SK-N-SH (cell line): ENCODE data around the gene GART.

Experiments
- EP300 ChIP-seq, 2 experiments: IDR thresholded peaks; 2 replicates each; pipeline versions ENCODE4 v1.4.0 to v1.6.1; 2012; ENCODE audit warnings: borderline replicate concordance in 1 of 2, low read depth in 1 of 2, low read length in 1 of 2
- EZH2phosphoT487 ChIP-seq: fragments of 200-600 bp; sonication (generic); IDR thresholded peaks from 2 replicates; pipeline ENCODE4 v1.6.1; 2017; ENCODE audit warnings: low read depth, mixed run types, mild to moderate bottlenecking, antibody characterized with exemption, moderate library complexity, borderline replicate concordance
- FOXJ3 ChIP-seq: sonication (generic); formaldehyde crosslinking; IDR thresholded peaks from 2 replicates; pipeline ENCODE4 v1.5.1; 2020; ENCODE audit warnings: mild to moderate bottlenecking, missing genetic modification reagents
- JUND ChIP-seq: IDR thresholded peaks from 2 replicates; pipeline ENCODE4 v1.4.0; 2012
- MXI1 ChIP-seq: IDR thresholded peaks from 2 replicates; pipeline ENCODE4 v1.6.1; 2012; ENCODE audit warnings: mild to moderate bottlenecking, low read depth, low read length, improper control_type of control experiment
- POLR2AphosphoS5 ChIP-seq: IDR thresholded peaks from 2 replicates; pipeline ENCODE4 v1.6.1; 2012; ENCODE audit warnings: low read depth, low read length
- RCOR1 ChIP-seq: fragments of 150-350 bp; IDR thresholded peaks from 2 replicates; pipeline ENCODE4 v1.6.1; 2017; ENCODE audit warnings: antibody characterized with exemption, low read length
- SMC3 ChIP-seq: IDR thresholded peaks from 2 replicates; pipeline ENCODE4 v1.6.1; 2012; ENCODE audit warnings: low read depth, low read length, improper control_type of control experiment
- TAF1 ChIP-seq: IDR thresholded peaks from 2 replicates; pipeline ENCODE4 v1.6.1; 2012; ENCODE audit warnings: low read depth, mild to moderate bottlenecking, low read length, moderate library complexity, borderline replicate concordance
- USF1 ChIP-seq: IDR thresholded peaks from 2 replicates; pipeline ENCODE4 v1.4.0; 2012; ENCODE audit warnings: low read depth, borderline replicate concordance
- TF ChIP-seq, protein P1 (sequence below): fragments of 200-600 bp; sonication (generic); IDR thresholded peaks from 2 replicates; pipeline ENCODE4 v1.6.1; 2017; ENCODE audit warnings: antibody characterized with exemption, mild to moderate bottlenecking, moderate library complexity
- TF ChIP-seq, protein P2 (sequence below): IDR thresholded peaks from 2 replicates; pipeline ENCODE4; 2012
- TF ChIP-seq, protein P3 (sequence below): IDR thresholded peaks from 2 replicates; pipeline ENCODE4 v1.4.0; 2012; ENCODE audit warnings: low read depth

DNA sequence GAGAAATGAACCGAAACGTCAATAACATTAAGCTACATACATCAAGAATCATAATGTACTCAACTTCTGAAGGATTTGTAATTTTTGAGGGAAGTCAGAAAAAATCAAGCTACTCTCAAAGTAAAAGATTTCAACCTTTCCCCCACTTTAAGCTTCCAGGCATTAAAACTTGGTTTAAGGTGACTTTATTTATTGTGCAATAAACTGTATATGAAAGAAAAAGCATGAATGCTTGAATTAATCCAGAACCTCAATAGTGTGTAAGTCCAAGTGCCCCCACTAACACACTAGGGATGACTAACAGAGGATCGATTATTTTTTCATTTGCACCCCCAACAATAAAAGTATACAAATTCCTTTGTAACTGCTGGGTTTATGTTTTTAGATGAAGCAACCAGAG lies 10.9 kb downstream of the GART start:
- TF ChIP-seq EZH2phosphoT487 (no peak), RCOR1 (no peak), FOXJ3 (CRISPR knock-in tag) (no peak), JUND (no peak), POLR2AphosphoS5 (no peak), TAF1 (no peak), USF1 (no peak), EP300 (IDR thresholded peaks at IDR 0.05; ENCODE audit: borderline replicate concordance in 1 of 2, low read depth in 1 of 2, low read length in 1 of 2) (no peak), MXI1 (no peak), SMC3 (no peak)
- TF ChIP-seq, protein P1, sequence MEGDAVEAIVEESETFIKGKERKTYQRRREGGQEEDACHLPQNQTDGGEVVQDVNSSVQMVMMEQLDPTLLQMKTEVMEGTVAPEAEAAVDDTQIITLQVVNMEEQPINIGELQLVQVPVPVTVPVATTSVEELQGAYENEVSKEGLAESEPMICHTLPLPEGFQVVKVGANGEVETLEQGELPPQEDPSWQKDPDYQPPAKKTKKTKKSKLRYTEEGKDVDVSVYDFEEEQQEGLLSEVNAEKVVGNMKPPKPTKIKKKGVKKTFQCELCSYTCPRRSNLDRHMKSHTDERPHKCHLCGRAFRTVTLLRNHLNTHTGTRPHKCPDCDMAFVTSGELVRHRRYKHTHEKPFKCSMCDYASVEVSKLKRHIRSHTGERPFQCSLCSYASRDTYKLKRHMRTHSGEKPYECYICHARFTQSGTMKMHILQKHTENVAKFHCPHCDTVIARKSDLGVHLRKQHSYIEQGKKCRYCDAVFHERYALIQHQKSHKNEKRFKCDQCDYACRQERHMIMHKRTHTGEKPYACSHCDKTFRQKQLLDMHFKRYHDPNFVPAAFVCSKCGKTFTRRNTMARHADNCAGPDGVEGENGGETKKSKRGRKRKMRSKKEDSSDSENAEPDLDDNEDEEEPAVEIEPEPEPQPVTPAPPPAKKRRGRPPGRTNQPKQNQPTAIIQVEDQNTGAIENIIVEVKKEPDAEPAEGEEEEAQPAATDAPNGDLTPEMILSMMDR = no peak
- TF ChIP-seq, protein P2, sequence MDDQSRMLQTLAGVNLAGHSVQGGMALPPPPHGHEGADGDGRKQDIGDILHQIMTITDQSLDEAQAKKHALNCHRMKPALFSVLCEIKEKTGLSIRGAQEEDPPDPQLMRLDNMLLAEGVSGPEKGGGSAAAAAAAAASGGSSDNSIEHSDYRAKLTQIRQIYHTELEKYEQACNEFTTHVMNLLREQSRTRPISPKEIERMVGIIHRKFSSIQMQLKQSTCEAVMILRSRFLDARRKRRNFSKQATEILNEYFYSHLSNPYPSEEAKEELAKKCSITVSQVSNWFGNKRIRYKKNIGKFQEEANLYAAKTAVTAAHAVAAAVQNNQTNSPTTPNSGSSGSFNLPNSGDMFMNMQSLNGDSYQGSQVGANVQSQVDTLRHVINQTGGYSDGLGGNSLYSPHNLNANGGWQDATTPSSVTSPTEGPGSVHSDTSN = no peak
- TF ChIP-seq, protein P3, sequence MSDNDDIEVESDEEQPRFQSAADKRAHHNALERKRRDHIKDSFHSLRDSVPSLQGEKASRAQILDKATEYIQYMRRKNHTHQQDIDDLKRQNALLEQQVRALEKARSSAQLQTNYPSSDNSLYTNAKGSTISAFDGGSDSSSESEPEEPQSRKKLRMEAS = no peak
